Heart left ventricle (tissue), 16 donors: ENCODE data around the gene TMEM120B. TPM values are rescaled to one million over a fixed set of nuclear protein-coding genes. Genes with fewer than 3 reads are reported as not detected.
A peak's percentile ranks its signal among the peaks of the same experiment; 100 is the strongest.

Source experiments
- ATAC-seq, 4 donors: fragments of 200-7000 bp; cut with Tn5 transposase; one replicate each; pipeline ENCODE4 v1.9.1; 2020 to 2022; ENCODE audit warnings: moderate library complexity in 4 of 4, mild to moderate bottlenecking in 3 of 4, moderate number of reproducible peaks in 1 of 4
- DNase-seq, 5 donors: peaks; one replicate each; pipeline ENCODE4 v3.0.0-alpha.2; 2020
- H3K27ac ChIP-seq, 12 donors: fragments of 200-600 bp; sonication (generic) in 4 of 12; one replicate each; pipeline versions ENCODE4 v1.5.0 to v1.8.0; 2016 to 2022; ENCODE audit warnings: mild to moderate bottlenecking in 2 of 12
- H3K27me3 ChIP-seq, 9 donors: fragments of 200-600 bp; sonication (generic) in 2 of 9; one replicate each; pipeline versions ENCODE4 v1.5.1 to v1.8.0; 2016 to 2022; ENCODE audit warnings: mild to moderate bottlenecking in 3 of 9
- H3K36me3 ChIP-seq, 9 donors: fragments of 200-600 bp; sonication (generic) in 2 of 9; one replicate each; pipeline versions ENCODE4 v1.5.0 to v1.8.0; 2018 to 2022; ENCODE audit warnings: mild to moderate bottlenecking in 2 of 9
- H3K4me1 ChIP-seq, 12 donors: fragments of 200-600 bp; sonication (generic) in 4 of 12; one replicate each; pipeline versions ENCODE4 v1.5.0 to v1.8.0; 2016 to 2022; ENCODE audit warnings: mild to moderate bottlenecking in 3 of 12
- H3K4me3 ChIP-seq, 12 donors: fragments of 200-600 bp; sonication (generic) in 4 of 12; one replicate each; pipeline versions ENCODE4 v1.5.0 to v1.8.0; 2017 to 2022; ENCODE audit warnings: mild to moderate bottlenecking in 9 of 12, moderate library complexity in 4 of 12
- H3K9me3 ChIP-seq, 12 donors: fragments of 200-600 bp; sonication (generic) in 4 of 12; one replicate each; pipeline versions ENCODE4 v1.5.0 to v1.8.0; 2016 to 2022; ENCODE audit warnings: mild to moderate bottlenecking in 1 of 12
- CTCF ChIP-seq, 12 donors: fragments of 200-600 bp; sonication (generic) in 4 of 12; IDR thresholded peaks; one replicate each; pipeline versions ENCODE4 v1.5.0 to v1.8.0; 2018 to 2022; ENCODE audit warnings: antibody characterized with exemption in 12 of 12, mild to moderate bottlenecking in 5 of 12
- POLR2A ChIP-seq, 2 donors: fragments of 450-650 bp; IDR thresholded peaks; one replicate each; pipeline ENCODE4 v1.6.1; 2017; ENCODE audit warnings: antibody characterized with exemption in 2 of 2, mild to moderate bottlenecking in 2 of 2, moderate library complexity in 2 of 2
- WGBS, 4 donors: extraction: QIAGEN DNeasy Blood & Tissue Kit in 2 of 4; methylation state at CpG; one replicate each; pipeline versions ENCODE4 v1.1.5 to v1.1.7; 2013 to 2018; 5-methylcytosine and 5-hydroxymethylcytosine counted together
- intact Hi-C, 10 donors: fragments of 100-400 bp; cut with DNase I; formaldehyde crosslinking; loops; one replicate each; pipeline versions ENCODE4 v1.11.1 to v1.14.2; 2022
- polyA plus RNA-seq, 2 donors: library from polyadenylated mRNA; stranded (reverse); fragments of 200-250 nt; gene quantifications; one replicate each; pipeline ENCODE4 v1.2.3, GENCODE V29; 2013
- total RNA-seq, 9 donors: library from RNA; depleted of rRNA in 2 of 9; stranded (reverse); fragments of >200 nt in 2 of 9; fragmentation: NEBNext Ultra II Directional in 3 of 9; extraction: Animal tissue kit (Norgen Biotek cat#: 25700) in 3 of 9; gene quantifications; one replicate each; pipeline versions ENCODE4 v1.1.0 to v1.2.4, GENCODE V29; 2016 to 2023
- donor health status: ischemic (EF 13 %, LVEDD 7.1; RV severe dilation, severe dysfunction).
- donor health status: healthy with polysubstance abuse.
- donor health status: DM: no; HTN: yes; CAD: no.
- donor health status: DM: no; HTN: no; CAD: no.
- donor health status: ischemic (EF 25% LVEDD 6.9; RV normal size, moderate dysfunction).
- donor health status: ischemic (EF 25% LVEDD 5.7; RV mildly dilated, moderate dysfunction).
- donor health status: healthy.
- donor health status: DM: yes; HTN: yes; CAD: no.
- donor health status: ischemic (EF 35%, LVEDD 5.7; RV mildly dilated, moderate dysfunction).
- donor health status: nonischemic (EF 11% LVEDD 7.7; RV severe dilation, severe dysfunction).
- donor health status: DM: yes; HTN: yes; CAD: no.
- donor health status: PGD.
- donor health status: ischemic (EF 29% LVEDD 5.4; RV normal size, mild dysfunction).
- donor health status: nonischemic (EF 23%, LVEDD 6.1; RV moderate dilation, normal function).

TMEM120B gene
- total and polyA plus RNA-seq, 11 donors = 5.8 to 13.2 (median 7.6) TPM

GRCh38 chr12:121762269-121762668 is 49.7 kb downstream of the TMEM120B start:
- intact Hi-C loops = no loop called here
- Histone ChIP-seq H3K36me3 (peaks cover 0 to 5% (median 0%) of the 10 kb centered on the region in 9 donors), H3K27me3 (no peaks in the 10 kb centered on the region), H3K9me3 (no peaks in the 10 kb centered on the region), H3K4me1 (peaks cover 0 to 22% (median 9%) of the 10 kb centered on the region in 12 donors), H3K4me3 (no peak overlapping the region), H3K27ac (peak overlapping the region in 11 of 12 donors; percentile 42 to 78 (median 62))
- DNase-seq (peak in 1 of 5 donors; percentile 75), ATAC-seq (peak; percentile 79 to 91 (median 87))
- WGBS, 4 donors = 43 to 62% (median 50%) methylated on average over 6 of the region's 6 CpGs
- TF ChIP-seq CTCF (IDR thresholded peaks at IDR 0.05) (no peak), POLR2A (IDR thresholded peaks at IDR 0.05) (no peak)

DNA sequence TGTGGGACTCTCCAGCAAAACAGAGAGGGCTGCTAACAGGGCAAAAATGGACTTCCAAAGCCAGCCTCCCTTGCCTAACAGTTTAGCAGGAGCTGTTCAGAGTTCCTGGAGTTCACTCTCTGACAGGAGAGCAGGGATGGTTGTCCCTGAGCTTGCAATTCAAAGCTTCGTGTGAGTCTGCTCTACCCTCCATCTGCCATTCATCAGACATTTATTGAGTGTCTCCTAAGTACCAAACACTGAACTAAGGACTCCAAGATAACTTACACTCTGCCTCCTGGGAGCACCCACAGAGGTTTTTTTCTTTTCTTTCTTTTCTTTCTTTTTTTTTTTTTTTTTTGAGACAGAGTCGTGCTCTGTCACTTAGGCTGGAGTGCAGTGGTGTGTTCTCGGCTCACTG is 52.3 kb downstream of the TMEM120B start:
- no peak for ATAC-seq
- Histone ChIP-seq H3K4me1 (peaks cover 3 to 46% (median 22%) of the 10 kb centered on the region in 12 donors), H3K27ac (no peak overlapping the region), H3K36me3 (peaks cover 0 to 5% (median 0%) of the 10 kb centered on the region in 9 donors), H3K9me3 (no peaks in the 10 kb centered on the region), H3K27me3 (no peaks in the 10 kb centered on the region), H3K4me3 (no peak overlapping the region)
- no peak for TF ChIP-seq CTCF (IDR thresholded peaks at IDR 0.05)
- no peak for TF ChIP-seq POLR2A (IDR thresholded peaks at IDR 0.05)
- 92 to 98% (median 95%) methylated on average over 3 of the region's 3 CpGs for WGBS, 4 donors
- intact Hi-C loops = no loop called here
- no peak for DNase-seq

- Histone ChIP-seq H3K27ac (peak overlapping the region in 1 of 12 donors; percentile 70), H3K4me3 (no peak overlapping the region), H3K4me1 (peaks cover 3 to 53% (median 25%) of the 10 kb centered on the region in 12 donors), H3K27me3 (no peaks in the 10 kb centered on the region), H3K9me3 (no peaks in the 10 kb centered on the region), H3K36me3 (peaks cover 0 to 5% (median 0%) of the 10 kb centered on the region in 9 donors)
- WGBS, 4 donors = 87 to 95% (median 92%) methylated on average over 5 of the region's 5 CpGs
- TF ChIP-seq CTCF (IDR thresholded peaks at IDR 0.05) = no peak
- TF ChIP-seq POLR2A (IDR thresholded peaks at IDR 0.05) = no peak
- DNase-seq (no peak), ATAC-seq (no peak)
- intact Hi-C loops = no loop called here
Observed at GRCh38 chr12:121765573-121765972, 53.0 kb downstream of the TMEM120B start.

GRCh38 chr12:121766290-121767039 is 53.9 kb downstream of the TMEM120B start:
- 86 to 100% (median 95%) methylated on average over 5 of the region's 5 CpGs for WGBS, 4 donors
- no peaks in the 10 kb centered on the region for H3K9me3 ChIP-seq
- no peak for ATAC-seq
- intact Hi-C loops = no loop called here
- H3K27ac ChIP-seq = peak overlapping the region in 6 of 12 donors; percentile 15 to 83 (median 57)
- peaks cover 0 to 5% (median 0%) of the 10 kb centered on the region in 9 donors for H3K36me3 ChIP-seq
- TF ChIP-seq POLR2A (IDR thresholded peaks at IDR 0.05) (no peak), CTCF (IDR thresholded peaks at IDR 0.05) (no peak)
- no peak overlapping the region for H3K4me3 ChIP-seq
- H3K4me1 ChIP-seq = peaks cover 3 to 59% (median 27%) of the 10 kb centered on the region in 12 donors
- no peak for DNase-seq
- no peaks in the 10 kb centered on the region for H3K27me3 ChIP-seq
